Dermis blood vessel endothelial cell (primary cell): ENCODE data around the gene KRT83. TPM values are rescaled to one million over a fixed set of nuclear protein-coding genes. Genes with fewer than 3 reads are reported as not detected.

Source experiments
- DNase-seq: peaks from one replicate; pipeline ENCODE4 v3.0.0; 2010
- total RNA-seq: library from RNA; depleted of rRNA; stranded (reverse); fragments of >200 nt; gene quantifications from 2 replicates; pipeline ENCODE4 v1.2.3, GENCODE V29; 2014

KRT83 gene
- total RNA-seq: not detected in 2 replicates

DNA sequence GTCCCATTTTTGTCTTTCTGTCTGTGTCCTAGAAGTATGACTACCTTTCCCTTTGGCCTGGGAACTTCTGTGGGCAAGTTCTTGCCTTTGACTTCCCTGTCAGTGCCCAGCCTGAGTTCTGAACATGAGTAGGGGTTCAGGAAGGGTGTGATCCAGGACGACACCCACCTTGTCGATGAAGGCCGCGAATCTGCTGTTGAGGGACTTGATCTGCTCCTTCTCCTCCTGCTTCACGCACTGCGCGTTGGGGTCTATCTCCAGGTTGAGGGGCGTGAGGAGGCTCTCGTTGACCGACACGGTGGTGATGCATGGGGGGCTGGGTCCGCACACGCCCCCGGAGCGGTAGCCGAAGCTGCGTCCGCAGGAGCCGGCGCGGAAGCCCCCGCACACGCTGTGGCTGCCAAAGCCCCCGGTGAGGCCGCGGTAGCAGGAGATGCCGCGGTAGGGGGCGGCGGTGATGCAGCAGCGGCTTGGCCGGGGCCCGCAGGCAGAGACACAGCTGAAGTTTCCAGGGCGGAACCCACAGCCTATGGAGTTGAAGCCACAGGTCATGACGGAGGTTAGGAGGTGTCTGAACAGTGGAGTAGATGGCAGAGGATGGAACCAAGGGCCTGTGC lies at the start of gene KRT83:
TSS of gene KRT83 (minus strand) at position 615 of the 617 bp plus-strand sequence. CDS start at position 552, 63 bp downstream.
- no peak for DNase-seq

GRCh38 chr12:52369809-52370208 lies 48.6 kb upstream of the KRT83 start:
- DNase-seq: no peak

DNA sequence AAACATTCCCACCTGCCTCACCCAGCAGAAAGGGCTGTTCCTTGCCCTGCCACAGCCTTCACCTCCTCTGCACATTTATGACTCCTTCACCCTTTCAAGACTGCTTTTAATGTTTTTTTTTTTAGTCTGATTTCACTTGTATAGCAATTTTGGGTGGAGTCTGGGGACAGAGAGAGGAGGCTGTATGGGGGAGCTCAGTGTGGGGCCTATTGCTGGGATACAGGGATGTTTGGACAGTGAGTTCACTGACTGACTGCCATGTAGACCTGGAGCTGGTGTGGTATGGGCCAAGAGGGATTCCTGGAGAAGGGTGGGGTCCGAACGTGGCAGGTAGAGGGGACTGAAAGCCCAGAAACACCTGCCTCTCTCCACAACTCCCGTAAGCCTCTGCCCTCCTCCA lies 48.0 kb upstream of the KRT83 start:
- DNase-seq: no peak

DNA sequence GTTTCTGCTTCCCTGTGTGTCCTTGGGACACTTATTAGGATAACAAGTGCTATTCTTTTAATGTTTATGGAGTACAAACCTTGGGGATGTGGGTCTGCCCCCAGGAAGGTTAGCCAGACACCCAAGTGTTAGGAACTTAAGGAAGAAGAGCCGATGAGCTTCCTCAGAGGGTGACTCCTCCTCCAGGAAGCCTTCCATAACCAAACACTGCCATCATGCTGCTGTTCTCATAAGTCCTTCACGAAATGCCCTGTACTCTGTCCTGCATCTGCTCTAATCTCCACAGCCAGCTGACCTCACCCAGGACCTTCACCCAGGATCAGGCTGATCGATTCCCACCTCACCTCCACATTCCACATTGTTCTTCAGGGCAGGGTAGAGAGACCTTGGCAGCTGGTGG lies 47.3 kb upstream of the KRT83 start:
- no peak for DNase-seq

DNA sequence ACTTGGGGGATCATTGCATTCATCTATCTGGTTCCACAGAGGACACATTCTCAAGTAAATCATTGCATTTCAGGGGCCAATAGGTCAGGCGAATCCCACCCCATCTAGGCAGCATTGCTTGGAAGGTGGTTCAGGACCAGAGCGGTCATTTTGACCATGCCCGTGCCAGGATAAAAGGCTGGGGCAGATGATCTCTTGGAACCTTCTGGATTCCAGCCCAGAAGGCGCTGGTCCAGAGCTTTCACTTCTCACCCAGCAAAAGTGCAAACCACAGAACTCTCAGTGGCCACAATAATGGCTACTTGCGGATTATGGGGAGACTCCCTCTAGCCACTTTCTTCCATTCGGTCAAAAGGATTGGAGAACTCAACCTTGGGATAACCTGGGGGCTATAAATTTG lies 46.7 kb upstream of the KRT83 start:
- no peak for DNase-seq

DNA sequence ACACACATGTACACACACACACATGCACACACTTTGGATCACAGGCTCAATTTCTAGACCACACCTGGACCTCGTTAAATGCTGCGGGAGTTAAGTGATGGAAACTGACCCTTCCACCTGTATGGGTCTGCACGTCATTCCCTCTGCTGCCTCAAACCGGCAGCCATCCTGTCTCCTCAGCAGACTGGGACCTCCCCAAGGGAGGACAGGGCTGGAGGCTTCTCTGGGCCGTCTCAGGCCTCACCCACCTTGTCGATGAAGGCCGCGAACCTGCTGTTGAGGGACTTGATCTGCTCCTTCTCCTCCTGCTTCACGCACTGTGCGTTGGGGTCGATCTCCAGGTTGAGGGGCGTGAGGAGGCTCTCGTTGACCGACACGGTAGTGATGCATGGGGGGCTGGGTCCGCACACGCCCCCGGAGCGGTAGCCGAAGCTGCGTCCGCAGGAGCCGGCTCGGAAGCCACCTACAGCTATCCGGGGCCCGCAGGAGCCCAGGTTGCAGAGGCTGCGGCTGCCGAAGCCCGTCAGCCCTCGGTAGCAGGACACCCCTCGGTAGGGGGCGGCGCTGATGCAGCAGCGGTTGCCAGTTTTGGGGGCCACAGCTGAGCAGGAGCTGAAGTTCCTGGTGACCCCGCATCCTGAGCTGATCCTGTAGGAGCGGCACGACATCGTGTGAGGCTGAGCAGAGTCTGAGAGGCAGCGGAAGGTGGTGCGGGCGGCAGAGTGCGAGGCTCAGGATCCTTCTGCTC lies 45.7 kb upstream of the KRT83 start, which contains the start of gene KRT85:
TSS of gene KRT85 (minus strand) at position 744 of the 748 bp plus-strand sequence. CDS start at position 668, 76 bp downstream.
- no peak for DNase-seq

DNA sequence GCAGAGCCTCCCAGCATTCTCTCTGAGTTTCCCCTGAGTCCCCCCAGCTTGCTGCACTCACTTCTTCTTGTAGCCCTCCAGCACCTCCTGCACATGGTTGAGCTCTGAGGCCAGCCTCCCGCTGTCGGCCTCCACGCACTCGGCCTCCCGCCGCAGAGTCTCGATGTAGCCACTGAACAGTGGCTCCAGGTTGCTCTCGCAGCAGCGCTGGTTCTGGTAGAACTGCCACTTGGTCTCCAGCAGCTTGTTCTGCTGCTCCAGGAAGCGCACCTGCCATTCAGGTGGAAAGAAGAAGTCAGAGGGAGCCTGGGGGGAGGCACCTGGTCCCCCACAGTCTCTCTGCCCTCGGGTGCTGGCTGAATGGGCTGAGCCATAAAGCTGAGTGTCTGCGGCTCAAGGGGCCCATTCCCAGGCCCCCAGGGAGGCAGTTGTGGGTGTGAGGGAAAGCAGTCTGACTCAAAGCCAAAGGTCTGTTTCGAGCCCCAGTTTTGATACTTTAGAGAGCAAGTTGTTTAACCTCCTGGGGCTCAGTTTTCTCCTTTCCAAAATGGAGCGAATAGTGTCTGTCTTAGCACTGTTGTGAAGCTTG lies 43.8 kb upstream of the KRT83 start:
- no peak for DNase-seq

DNA sequence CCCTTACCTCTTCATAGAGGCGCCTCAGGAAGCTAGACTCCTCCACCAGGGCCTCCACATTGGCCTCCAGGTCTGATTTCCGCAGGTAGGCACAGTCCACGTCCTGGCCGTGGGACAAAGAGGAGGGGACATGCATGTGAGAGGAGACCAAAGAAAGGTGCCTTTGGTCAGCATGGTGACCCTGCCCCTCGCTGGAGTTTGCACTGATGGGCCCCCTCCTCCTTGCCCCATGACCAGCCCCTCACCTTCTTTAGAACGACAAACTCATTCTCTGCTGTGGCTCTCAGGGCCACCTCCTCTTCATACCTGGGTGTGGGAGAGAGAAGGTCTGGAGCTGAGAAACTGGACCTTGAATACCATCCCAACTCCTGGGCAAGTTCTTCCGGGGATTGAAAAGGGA lies 42.9 kb upstream of the KRT83 start:
- DNase-seq: no peak

- DNase-seq: no peak
Observed at GRCh38 chr12:52363111-52363679, 42.0 kb upstream of the KRT83 start.

- DNase-seq: no peak
Observed at GRCh38 chr12:52362118-52362726, 41.0 kb upstream of the KRT83 start.

DNA sequence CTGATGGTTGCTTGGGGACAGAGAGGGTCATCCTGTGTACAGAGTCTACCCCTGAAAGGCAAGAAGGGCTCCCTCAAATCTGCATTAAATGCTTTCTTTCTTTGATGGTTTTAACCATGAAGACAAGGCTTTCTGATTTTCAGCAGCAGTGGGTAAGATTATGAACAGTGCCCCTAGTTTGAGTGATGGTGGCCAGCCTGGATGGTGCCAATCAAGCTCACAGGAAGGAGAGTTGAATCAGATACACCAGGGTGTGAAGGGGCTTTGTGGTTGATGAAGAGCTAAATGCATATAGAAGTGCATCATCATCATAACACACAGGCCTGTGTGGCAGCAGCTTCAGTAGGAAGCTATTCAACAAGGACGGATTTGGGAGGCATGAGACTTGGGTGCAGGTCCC lies 40.4 kb upstream of the KRT83 start:
- no peak for DNase-seq

DNA sequence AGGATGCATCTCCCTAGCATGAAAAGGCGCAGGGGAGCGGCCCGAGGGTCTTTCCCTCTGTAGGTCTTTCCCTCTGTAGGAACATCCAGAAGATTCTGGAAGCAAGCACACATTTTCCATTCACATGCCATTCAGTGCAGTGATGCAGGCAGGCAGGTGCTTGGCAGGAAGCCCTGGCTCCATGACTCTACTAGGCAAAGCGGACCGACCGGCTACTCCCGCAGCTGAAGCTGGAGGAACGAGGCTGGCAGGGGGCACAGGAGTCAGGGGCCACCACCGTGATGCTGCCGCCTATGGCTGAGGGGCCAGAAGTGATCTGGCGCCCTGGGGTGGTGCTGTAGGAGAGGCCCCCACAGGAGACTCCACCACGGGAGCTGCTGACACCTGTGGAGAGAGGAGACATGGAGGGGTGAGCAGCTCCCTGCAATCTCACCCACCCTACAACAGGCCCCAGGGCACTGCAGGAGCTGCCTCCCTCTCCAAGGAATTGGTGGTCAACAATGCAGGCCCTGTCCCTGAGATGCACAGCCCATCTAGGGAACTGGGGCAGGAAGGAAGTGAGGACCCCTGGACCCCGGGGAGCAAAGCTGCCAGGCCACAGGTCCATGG lies 39.6 kb upstream of the KRT83 start:
- no peak for DNase-seq

DNA sequence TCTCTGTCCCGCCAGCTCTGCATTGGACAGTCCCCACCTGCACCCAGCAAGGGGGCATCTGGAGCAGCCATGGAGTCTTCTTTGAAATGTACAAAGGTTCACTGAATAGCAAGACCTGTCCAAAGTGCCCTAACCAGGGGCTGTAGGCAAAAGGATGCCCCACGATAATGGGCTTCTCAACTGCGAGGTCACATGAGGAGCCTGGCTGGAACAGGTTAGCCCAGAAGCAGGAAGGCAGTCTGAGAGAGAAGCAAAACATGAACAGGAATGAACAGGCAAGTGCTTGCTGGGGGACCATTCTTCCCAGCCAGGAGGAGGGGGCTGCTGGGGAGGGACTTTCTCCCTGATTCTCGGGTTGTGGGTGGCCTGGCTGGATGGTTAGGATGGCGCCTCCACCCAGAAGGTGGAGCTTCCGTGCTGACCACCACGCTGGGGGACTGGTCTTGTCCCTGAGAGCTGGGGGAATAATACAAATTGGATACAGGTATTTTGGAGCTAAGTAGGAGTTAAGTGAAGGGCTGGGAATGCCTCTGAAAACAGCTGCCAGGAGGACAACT lies 39.0 kb upstream of the KRT83 start:
- no peak for DNase-seq

GRCh38 chr12:52359621-52360061 lies 38.4 kb upstream of the KRT83 start:
- no peak for DNase-seq

DNA sequence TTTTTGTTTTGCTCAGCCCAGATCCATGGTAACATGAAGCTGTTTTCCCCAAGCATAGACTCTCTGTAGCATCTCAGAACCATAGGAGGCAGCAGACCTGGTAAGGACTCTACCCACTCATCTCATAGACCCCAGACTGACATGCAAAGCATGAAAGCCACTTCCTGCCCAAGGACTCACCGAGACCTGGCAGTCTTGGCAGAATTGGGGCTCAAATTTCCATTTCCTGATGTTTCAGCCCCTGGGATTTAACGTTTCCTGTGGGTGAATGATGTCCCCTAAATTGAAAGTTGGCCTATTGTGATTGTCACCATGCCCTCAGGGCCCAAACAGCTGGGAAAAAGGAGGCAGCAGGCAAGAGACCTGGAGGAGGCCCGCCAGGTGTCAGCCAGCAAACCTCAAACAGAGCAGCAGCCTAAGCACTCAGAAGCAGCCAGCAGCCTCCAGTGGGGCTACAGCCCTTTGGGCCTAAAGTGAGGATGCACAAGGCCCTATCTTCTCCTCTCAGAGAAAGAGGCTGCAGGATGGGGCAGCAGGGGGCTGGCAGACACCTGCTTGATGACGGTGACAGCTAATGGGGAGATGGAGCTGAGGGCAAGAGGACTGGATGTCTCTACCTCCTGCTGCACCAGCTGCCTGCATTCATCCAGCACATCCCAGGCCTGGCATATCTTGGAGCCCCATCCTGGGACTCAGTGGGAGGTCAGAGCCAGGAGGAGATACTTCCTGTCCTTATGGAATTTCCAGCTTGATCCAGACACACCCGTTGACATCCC lies 37.6 kb upstream of the KRT83 start:
- DNase-seq: no peak

- no peak for DNase-seq
Observed at GRCh38 chr12:52356762-52357580, 35.8 kb upstream of the KRT83 start.

- DNase-seq: no peak
Observed at GRCh38 chr12:52356031-52356761, 35.0 kb upstream of the KRT83 start.

DNA sequence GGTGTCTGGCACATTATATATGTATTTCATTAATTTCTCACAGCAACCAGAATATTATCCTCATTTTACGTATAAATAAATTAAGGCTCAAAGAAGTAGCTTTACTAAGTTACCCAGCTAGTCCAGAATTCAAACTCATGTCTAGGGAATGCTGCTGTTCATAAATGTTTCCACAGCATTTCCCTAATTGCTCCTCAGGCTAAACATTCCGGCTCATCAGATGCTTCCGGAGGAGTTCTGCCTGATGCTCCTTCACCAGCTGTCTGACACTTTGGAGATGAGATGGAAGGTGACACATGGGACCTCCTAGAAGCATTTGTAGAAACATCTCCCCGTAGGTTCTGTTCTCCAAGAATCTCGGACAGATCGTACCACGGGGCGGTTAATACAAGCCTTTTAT lies 34.0 kb upstream of the KRT83 start:
- DNase-seq: no peak

- DNase-seq: no peak
Observed at GRCh38 chr12:52354200-52354599, 33.0 kb upstream of the KRT83 start.

DNA sequence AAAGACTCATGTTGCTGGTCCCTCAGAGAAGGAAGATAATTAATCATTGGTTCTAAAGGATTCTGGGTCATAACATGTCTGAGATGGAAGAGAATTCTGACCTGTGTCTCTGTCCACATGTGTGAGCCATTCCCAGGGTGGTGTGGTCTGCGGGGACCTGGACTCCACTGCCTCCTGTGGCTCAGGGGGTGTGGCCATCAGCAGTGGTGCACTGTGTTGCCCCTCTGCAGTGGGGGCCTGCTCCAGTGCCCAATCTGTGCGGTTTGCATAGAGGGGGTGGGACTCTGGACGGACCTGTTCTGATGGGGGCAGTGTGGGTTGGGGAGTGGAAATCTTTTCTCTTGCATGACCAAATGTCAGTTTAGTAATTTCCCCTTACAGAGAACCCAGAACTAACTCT lies 32.6 kb upstream of the KRT83 start:
- DNase-seq: no peak
